WTC11 (cell line): ENCODE measurements around the gene BPIFB2. TPM values are rescaled to one million over a fixed set of nuclear protein-coding genes. Genes with fewer than 3 reads are reported as not detected.
A peak's percentile ranks its signal among the peaks of the same experiment; 100 is the strongest.

Experiments
- ATAC-seq: fragments of 200-7000 bp; cut with Tn5 transposase; 2 replicates; pipeline ENCODE4 v1.10.0; 2021; ENCODE audit warnings: mild to moderate bottlenecking, moderate library complexity
- CTCF ChIA-PET: fragments of 300-600 bp; sonication (Branson Sonifier 250); formaldehyde crosslinking; loops from one replicate; lab custom pipeline; 2021; ENCODE audit warnings: antibody characterized with exemption; lab: Charles Lee
- POLR2A ChIA-PET: fragments of 350-600 bp; sonication (Branson Sonifier 250); formaldehyde crosslinking; loops from one replicate; lab custom pipeline; 2021; ENCODE audit warnings: antibody characterized with exemption; lab: Charles Lee
- DNase-seq: peaks from one replicate; pipeline ENCODE4 v3.0.0; 2021; ENCODE audit warnings: low spot score
- H3K27ac Mint-ChIP-seq: 2 replicates; pipeline ENCODE4 v1.8.0; 2021; ENCODE audit warnings: mixed read lengths
- H3K27me3 Mint-ChIP-seq: 2 replicates; pipeline ENCODE4 v1.8.0; 2021; ENCODE audit warnings: low read depth, mild to moderate bottlenecking, moderate library complexity, mixed read lengths
- H3K36me3 Mint-ChIP-seq: 2 replicates; pipeline ENCODE4 v1.8.0; 2021; ENCODE audit warnings: mixed read lengths
- H3K4me1 Mint-ChIP-seq: 2 replicates; pipeline ENCODE4 v1.8.0; 2022; ENCODE audit warnings: mixed read lengths
- H3K4me3 Mint-ChIP-seq: 2 replicates; pipeline ENCODE4 v1.8.0; 2021; ENCODE audit warnings: mild to moderate bottlenecking, moderate library complexity, mixed read lengths
- H3K9me3 Mint-ChIP-seq: 2 replicates; pipeline ENCODE4 v1.8.0; 2021; ENCODE audit warnings: mixed read lengths
- GABPB1 ChIP-seq: sonication (generic); formaldehyde crosslinking; IDR thresholded peaks from 2 replicates; pipeline ENCODE4 v1.8.1; 2023; ENCODE audit warnings: mild to moderate bottlenecking, missing genetic modification reagents
- GTF2I ChIP-seq: fragments of 250-450 bp; sonication (Bioruptor Pico); conservative IDR thresholded peaks from 2 replicates; pipeline ENCODE4 v1.4.0; 2021; ENCODE audit warnings: mild to moderate bottlenecking
- HMGA2 ChIP-seq: fragments of 250-450 bp; sonication (Bioruptor Pico); IDR thresholded peaks from 2 replicates; pipeline ENCODE4 v1.4.0; 2021; ENCODE audit warnings: mild to moderate bottlenecking, moderate library complexity
- NFE2L1 ChIP-seq: sonication (generic); formaldehyde crosslinking; IDR thresholded peaks from 2 replicates; pipeline ENCODE4 v1.8.1; 2023; ENCODE audit warnings: missing genetic modification reagents
- NFYB ChIP-seq: sonication (generic); formaldehyde crosslinking; conservative IDR thresholded peaks from 2 replicates; pipeline ENCODE4 v1.8.0; 2022; ENCODE audit warnings: low read depth, missing genetic modification reagents
- NR2C2 ChIP-seq: sonication (generic); formaldehyde crosslinking; IDR thresholded peaks from 2 replicates; pipeline ENCODE4 v1.8.0; 2022; ENCODE audit warnings: mild to moderate bottlenecking, missing genetic modification reagents
- TCF7 ChIP-seq: sonication (generic); formaldehyde crosslinking; IDR thresholded peaks from 2 replicates; pipeline ENCODE4 v1.8.0; 2022; ENCODE audit warnings: mild to moderate bottlenecking, low read depth, missing genetic modification reagents, moderate library complexity
- ZNF317 ChIP-seq: sonication (generic); formaldehyde crosslinking; IDR thresholded peaks from 2 replicates; pipeline ENCODE4 v1.8.1; 2023; ENCODE audit warnings: low read depth, mild to moderate bottlenecking, moderate library complexity, missing genetic modification reagents, borderline replicate concordance
- ZNF396 ChIP-seq: fragments of 250-450 bp; sonication (Bioruptor Pico); IDR thresholded peaks from 2 replicates; pipeline ENCODE4 v1.8.0; 2021; ENCODE audit warnings: mild to moderate bottlenecking, moderate library complexity, borderline replicate concordance
- total RNA-seq: library from RNA; stranded (reverse); gene quantifications from 3 replicates; pipeline ENCODE4 v1.2.3, GENCODE V29; 2021
- TF ChIP-seq, protein P1 (sequence below): fragments of 250-450 bp; sonication (Bioruptor Pico); IDR thresholded peaks from 2 replicates; pipeline ENCODE4 v1.8.0; 2021; ENCODE audit warnings: mild to moderate bottlenecking
- TF ChIP-seq, protein P2 (sequence below): sonication (generic); formaldehyde crosslinking; IDR thresholded peaks from 2 replicates; pipeline ENCODE4 v1.8.1; 2023; ENCODE audit warnings: mild to moderate bottlenecking, missing genetic modification reagents
- TF ChIP-seq, protein P3 (sequence below): fragments of 200-600 bp; IDR thresholded peaks from 2 replicates; pipeline ENCODE4 v1.8.0; 2022; ENCODE audit warnings: antibody characterized with exemption

Gene BPIFB2
- total RNA-seq, 1 experiment from 2014 or later, result 0.09 TPM

DNA sequence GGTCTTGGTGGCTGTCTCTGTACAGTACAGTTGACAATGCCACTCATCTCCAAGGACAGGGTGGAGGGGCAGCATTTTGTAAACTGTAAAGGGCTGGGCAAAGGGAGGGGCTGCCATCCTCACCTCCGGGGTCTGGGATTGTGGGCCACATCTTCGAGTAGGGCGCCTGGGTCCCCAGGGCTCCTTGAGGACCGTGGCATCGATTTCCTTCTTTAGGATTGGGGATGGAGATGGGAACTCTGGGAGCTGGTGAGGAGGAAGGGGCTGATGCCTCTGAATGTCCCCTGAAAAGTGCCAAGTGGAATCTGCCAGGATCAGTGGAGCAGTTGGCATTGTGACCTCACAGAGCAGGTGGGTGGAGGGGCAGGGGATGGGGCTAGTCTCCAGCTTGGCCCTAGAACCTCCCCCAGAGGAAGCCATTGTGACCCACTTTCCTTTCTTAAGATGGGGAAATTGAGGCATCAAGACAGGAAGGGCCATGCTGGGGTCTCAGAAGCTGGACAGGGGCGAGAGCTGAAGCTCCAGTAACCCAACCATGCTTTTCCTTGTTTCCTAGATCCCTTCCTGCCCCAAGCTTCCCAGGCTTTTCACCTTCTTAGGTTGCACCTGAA, 3.3 kb upstream of the BPIFB2 start, which contains the start of gene SUN5 (continued):
- TF ChIP-seq, protein P1, sequence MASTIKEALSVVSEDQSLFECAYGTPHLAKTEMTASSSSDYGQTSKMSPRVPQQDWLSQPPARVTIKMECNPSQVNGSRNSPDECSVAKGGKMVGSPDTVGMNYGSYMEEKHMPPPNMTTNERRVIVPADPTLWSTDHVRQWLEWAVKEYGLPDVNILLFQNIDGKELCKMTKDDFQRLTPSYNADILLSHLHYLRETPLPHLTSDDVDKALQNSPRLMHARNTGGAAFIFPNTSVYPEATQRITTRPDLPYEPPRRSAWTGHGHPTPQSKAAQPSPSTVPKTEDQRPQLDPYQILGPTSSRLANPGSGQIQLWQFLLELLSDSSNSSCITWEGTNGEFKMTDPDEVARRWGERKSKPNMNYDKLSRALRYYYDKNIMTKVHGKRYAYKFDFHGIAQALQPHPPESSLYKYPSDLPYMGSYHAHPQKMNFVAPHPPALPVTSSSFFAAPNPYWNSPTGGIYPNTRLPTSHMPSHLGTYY (CRISPR knock-in tag), result no peak
- TF ChIP-seq GTF2I (CRISPR knock-in tag), result no peak
- no peak for TF ChIP-seq GABPB1
- TF ChIP-seq NFYB (CRISPR knock-in tag), result no peak
- no peak for TF ChIP-seq NR2C2 (CRISPR knock-in tag)
- TF ChIP-seq, protein P2, sequence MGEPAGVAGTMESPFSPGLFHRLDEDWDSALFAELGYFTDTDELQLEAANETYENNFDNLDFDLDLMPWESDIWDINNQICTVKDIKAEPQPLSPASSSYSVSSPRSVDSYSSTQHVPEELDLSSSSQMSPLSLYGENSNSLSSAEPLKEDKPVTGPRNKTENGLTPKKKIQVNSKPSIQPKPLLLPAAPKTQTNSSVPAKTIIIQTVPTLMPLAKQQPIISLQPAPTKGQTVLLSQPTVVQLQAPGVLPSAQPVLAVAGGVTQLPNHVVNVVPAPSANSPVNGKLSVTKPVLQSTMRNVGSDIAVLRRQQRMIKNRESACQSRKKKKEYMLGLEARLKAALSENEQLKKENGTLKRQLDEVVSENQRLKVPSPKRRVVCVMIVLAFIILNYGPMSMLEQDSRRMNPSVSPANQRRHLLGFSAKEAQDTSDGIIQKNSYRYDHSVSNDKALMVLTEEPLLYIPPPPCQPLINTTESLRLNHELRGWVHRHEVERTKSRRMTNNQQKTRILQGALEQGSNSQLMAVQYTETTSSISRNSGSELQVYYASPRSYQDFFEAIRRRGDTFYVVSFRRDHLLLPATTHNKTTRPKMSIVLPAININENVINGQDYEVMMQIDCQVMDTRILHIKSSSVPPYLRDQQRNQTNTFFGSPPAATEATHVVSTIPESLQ (CRISPR knock-in tag), result no peak
- no peak for TF ChIP-seq HMGA2 (CRISPR knock-in tag)

DNA sequence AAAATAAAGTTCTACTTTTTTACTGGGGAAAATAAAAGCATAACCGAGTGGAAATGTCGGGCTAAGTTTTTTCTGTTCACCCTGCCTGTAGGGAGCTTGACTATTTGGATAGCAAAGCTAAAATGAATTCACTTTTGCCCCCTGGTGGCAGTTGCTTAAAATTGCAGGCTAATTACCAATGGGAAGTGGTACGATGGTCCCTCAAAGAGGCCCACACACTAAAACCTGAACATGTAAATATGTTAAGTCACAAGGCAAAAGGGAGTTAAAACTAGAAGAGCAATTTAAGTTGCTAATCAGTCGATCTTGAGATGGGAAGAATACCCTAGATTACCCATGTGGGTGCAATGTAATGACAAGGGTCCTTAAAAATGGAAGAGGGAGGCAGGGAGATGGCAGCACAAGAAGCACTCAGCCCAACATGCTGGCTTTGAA, 2.4 kb upstream of the BPIFB2 start:
- DNase-seq, result no peak

DNA sequence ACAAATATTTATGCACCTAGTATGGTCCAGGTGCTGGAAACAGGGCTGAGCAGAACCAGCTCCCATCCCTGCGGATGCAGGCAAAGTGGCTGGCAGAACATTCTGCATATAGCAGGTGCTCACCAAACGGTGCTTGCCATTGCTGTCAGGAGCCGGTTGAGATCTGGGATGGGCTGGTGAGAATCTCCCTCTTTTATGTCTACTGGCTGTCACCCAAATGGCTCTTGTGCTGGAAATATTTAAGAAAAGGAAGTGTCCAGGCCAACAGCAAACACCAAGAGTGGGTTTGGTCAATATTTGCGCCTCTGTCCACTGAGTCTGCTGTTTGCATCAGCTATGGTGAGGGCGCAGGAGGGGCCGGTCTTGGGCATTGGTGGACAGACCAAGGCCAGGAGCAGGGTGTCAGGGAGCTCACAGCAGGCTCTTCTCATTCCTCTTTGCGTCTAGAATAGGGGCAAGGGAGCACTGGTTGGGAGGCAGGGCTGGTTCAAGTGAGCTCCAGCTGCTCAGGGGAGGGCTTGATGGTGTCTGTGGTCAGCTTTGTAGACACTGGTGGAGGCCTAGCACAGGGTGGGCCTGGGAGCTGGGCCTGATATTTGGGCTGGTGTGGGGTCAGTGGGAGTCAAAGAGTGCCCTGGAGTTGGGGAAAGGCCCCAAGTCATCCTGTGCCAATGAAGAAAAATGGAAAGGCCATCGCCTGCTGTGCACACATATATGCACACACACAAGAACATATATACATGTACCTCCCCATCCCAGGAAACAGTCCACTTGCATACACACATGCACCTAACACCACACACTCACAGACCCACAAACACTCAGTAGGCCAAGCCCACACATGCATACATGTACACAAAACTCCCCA, 1.4 kb upstream of the BPIFB2 start:
- ATAC-seq, result no peak
- POLR2A ChIA-PET, result no interaction called here
- no peak for DNase-seq

More for the DNA sequence above, 2.4 kb upstream of the BPIFB2 start:
- Mint-ChIP-seq H3K36me3 (no peaks in the 10 kb centered on the region; the same call in 1 of the 2 replicates), H3K4me3 (no peak overlapping the region), H3K9me3 (peaks cover 6% of the 10 kb centered on the region), H3K4me1 (peaks cover 6% of the 10 kb centered on the region; the same call in 1 of the 2 replicates), H3K27me3 (no peaks in the 10 kb centered on the region), H3K27ac (no peak overlapping the region)
- ChIA-PET POLR2A (no interaction called here), CTCF (interaction anchor here (0.6 to 3.5 kb wide), 28 partner anchors 10 to 466 kb away, joined by 3 to 51 read pairs (median 4); partner anchors contain the start of gene BPIFB6)
- peak; percentile 61 for ATAC-seq
- TF ChIP-seq, protein P3, sequence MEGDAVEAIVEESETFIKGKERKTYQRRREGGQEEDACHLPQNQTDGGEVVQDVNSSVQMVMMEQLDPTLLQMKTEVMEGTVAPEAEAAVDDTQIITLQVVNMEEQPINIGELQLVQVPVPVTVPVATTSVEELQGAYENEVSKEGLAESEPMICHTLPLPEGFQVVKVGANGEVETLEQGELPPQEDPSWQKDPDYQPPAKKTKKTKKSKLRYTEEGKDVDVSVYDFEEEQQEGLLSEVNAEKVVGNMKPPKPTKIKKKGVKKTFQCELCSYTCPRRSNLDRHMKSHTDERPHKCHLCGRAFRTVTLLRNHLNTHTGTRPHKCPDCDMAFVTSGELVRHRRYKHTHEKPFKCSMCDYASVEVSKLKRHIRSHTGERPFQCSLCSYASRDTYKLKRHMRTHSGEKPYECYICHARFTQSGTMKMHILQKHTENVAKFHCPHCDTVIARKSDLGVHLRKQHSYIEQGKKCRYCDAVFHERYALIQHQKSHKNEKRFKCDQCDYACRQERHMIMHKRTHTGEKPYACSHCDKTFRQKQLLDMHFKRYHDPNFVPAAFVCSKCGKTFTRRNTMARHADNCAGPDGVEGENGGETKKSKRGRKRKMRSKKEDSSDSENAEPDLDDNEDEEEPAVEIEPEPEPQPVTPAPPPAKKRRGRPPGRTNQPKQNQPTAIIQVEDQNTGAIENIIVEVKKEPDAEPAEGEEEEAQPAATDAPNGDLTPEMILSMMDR, result peak; percentile 81
- TF ChIP-seq ZNF317 (CRISPR knock-in tag), result no peak
- TF ChIP-seq TCF7 (CRISPR knock-in tag), result no peak
- no peak for TF ChIP-seq NFE2L1 (CRISPR knock-in tag)

More for the DNA sequence above, 1.4 kb upstream of the BPIFB2 start:
- Mint-ChIP-seq H3K4me1 (peaks cover 6% of the 10 kb centered on the region; the same call in 1 of the 2 replicates), H3K9me3 (peaks cover 6% of the 10 kb centered on the region), H3K36me3 (no peaks in the 10 kb centered on the region; the same call in 1 of the 2 replicates), H3K27me3 (no peaks in the 10 kb centered on the region), H3K27ac (no peak overlapping the region), H3K4me3 (no peak overlapping the region)
- TF ChIP-seq TCF7 (CRISPR knock-in tag) (no peak), ZNF396 (CRISPR knock-in tag) (no peak), GABPB1 (peak; percentile 100)
- TF ChIP-seq, all 79 proteins: peak for 1
- CTCF ChIA-PET, result interaction anchor here (0.5 to 3.5 kb wide), 6 partner anchors 10 to 104 kb away, joined by 3 to 51 read pairs (median 6); partner anchors contain the start of gene BPIFB6
